Right lobe of liver (tissue), 6 donors: Measurements from ENCODE around the gene ANKS1B. TPM values are rescaled to one million over a fixed set of nuclear protein-coding genes. Genes with fewer than 3 reads are reported as not detected.

ENCODE experiments used
- ATAC-seq, 4 donors: fragments of 200-7000 bp; cut with Tn5 transposase; one replicate each; pipeline ENCODE4 v1.9.1; 2020; ENCODE audit warnings: mild to moderate bottlenecking in 4 of 4, moderate library complexity in 4 of 4
- DNase-seq, 3 donors: peaks; one replicate each; pipeline ENCODE4 v3.0.0-alpha.2; 2020
- H3K27ac ChIP-seq, 3 donors: fragments of 200-600 bp; one replicate each; pipeline ENCODE4 v1.8.0; 2022
- H3K27me3 ChIP-seq, 2 donors: fragments of 200-600 bp; one replicate each; pipeline ENCODE4 v1.8.0; 2022
- H3K36me3 ChIP-seq, 4 donors: fragments of 200-600 bp; sonication (generic) in 1 of 4; one replicate each; pipeline versions ENCODE4 v1.5.1 to v1.8.0; 2017 to 2022; ENCODE audit warnings: control low read depth in 1 of 4
- H3K4me1 ChIP-seq, 4 donors: fragments of 200-600 bp; sonication (generic) in 1 of 4; one replicate each; pipeline versions ENCODE4 v1.5.1 to v1.8.0; 2017 to 2022; ENCODE audit warnings: control low read depth in 1 of 4
- H3K4me3 ChIP-seq, 3 donors: fragments of 200-600 bp; one replicate each; pipeline ENCODE4 v1.8.0; 2022
- H3K9me3 ChIP-seq, 4 donors: fragments of 200-600 bp; sonication (generic) in 1 of 4; one replicate each; pipeline versions ENCODE4 v1.5.1 to v1.8.0; 2017 to 2022; ENCODE audit warnings: control low read depth in 1 of 4
- POLR2A ChIP-seq: fragments of 450-650 bp; IDR thresholded peaks from one replicate; pipeline ENCODE4 v1.6.1; 2017; ENCODE audit warnings: antibody characterized with exemption, mild to moderate bottlenecking
- WGBS: methylation state at CpG from one replicate; pipeline ENCODE4 v1.1.6; 2018; ENCODE audit warnings: low coverage, low lambda C conversion rate; ENCODE audit not compliant: insufficient coverage; ENCODE audit errors: missing lambda C conversion rate; 5-methylcytosine and 5-hydroxymethylcytosine counted together
- intact Hi-C, 2 donors: fragments of 100-400 bp; cut with DNase I; formaldehyde crosslinking; loops; one replicate each; pipeline versions ENCODE4 v1.11.2 to v1.14.1; 2022
- total RNA-seq, 6 experiments: library from RNA; depleted of rRNA in 2 of 6; stranded (reverse); fragments of >200 nt in 2 of 6; fragmentation: NEBNext Ultra II Directional in 3 of 6; extraction: Animal tissue kit (Norgen Biotek cat#: 25700) in 3 of 6; gene quantifications; one replicate each; pipeline versions ENCODE4 v1.1.0 to v1.2.4, GENCODE V29; 2016 to 2023
- TF ChIP-seq, protein P1 (sequence below), 4 donors: fragments of 200-600 bp in 3 of 4; fragments of 450-650 bp in 1 of 4; IDR thresholded peaks; one replicate each; pipeline versions ENCODE4 v1.5.1 to v1.8.0; 2016 to 2022; ENCODE audit warnings: antibody characterized with exemption in 4 of 4, mild to moderate bottlenecking in 2 of 4
- donor health status: DM: no; HTN: yes; CAD: no.
- donor health status: DM: no; HTN: no; CAD: no.
- donor health status: DM: no; HTN: no; CAD: no.
- donor health status: DM: no; HTN: yes; CAD: no.
- donor health status: DM: no; HTN: yes; CAD: no.

ANKS1B gene
- total RNA-seq, 6 experiments from 2014 or later, result 0.17 to 1.9 (median 0.44) TPM; not detected in 1

DNA sequence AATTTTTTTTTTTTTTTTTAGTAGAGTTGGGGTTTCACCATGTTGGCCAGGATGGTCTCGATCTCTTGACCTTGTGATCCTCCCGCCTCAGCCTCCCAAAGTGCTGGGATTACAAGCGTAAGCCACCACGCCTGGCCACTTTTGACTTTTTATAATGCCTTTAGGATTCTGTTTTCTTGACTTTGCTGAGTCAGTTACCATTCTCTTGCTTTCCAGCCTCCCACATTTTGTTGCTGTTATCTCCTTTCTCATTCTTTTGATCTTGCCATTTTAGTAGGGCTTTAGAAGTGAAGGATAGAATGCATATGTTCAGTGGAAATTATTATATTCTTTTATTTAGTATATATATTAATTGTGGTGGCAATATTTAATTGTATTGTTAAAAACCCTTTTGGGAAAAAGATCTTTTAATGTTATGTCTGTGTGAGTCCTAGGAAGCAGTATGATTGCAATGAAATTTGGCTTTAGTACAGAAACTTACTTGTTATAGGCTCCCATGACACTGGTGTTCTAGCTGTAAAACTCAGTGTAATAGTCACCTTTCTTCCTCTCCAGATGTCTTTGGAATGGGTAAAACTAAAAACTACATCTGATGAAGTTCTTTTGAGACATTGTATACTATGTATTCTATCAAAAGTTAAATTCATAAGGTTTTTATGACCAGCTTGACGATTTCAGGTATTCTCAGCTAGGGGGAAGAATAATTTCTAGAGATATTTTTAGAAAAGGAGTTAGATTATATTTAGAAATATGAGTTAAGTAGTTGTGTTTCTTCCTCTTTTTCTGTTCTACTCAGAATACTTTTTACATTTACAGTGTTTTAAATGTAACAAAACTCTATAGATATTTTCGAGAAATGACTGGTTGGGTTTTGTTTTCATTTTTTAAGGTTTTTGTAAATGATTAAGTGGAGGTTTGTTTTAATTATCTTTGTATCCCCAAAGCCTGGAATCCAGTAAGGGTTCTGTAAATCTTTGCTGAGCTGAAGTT is 1264.9 kb downstream of the ANKS1B start:
- H3K4me3 ChIP-seq, result no peak overlapping the region

DNA sequence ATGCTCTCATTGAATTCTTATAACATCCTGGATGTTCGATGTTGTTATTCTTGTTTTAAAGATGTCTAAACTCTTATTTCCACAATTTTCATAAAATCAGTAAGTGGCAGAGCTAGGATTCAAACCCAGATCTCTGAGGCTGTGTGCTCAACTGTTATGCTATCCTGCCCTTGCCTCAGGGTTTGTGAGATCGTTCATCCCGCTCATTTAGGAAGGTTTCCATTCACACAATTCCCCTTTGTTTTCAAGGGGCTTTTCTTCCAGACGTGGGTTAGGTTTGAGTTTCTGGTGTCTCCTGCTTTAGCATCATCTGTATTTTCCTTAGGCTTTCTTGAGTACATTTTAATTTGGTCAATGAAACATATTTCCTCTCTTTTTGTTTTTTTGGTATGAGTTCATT is 1270.3 kb downstream of the ANKS1B start:
- no peaks in the 10 kb centered on the region for H3K4me1 ChIP-seq
- H3K9me3 ChIP-seq, result no peaks in the 10 kb centered on the region
- ATAC-seq (no peak), DNase-seq (no peak)
- H3K36me3 ChIP-seq, result peaks cover 0 to 10% (median 1%) of the 10 kb centered on the region in 4 donors
- TF ChIP-seq, protein P1, sequence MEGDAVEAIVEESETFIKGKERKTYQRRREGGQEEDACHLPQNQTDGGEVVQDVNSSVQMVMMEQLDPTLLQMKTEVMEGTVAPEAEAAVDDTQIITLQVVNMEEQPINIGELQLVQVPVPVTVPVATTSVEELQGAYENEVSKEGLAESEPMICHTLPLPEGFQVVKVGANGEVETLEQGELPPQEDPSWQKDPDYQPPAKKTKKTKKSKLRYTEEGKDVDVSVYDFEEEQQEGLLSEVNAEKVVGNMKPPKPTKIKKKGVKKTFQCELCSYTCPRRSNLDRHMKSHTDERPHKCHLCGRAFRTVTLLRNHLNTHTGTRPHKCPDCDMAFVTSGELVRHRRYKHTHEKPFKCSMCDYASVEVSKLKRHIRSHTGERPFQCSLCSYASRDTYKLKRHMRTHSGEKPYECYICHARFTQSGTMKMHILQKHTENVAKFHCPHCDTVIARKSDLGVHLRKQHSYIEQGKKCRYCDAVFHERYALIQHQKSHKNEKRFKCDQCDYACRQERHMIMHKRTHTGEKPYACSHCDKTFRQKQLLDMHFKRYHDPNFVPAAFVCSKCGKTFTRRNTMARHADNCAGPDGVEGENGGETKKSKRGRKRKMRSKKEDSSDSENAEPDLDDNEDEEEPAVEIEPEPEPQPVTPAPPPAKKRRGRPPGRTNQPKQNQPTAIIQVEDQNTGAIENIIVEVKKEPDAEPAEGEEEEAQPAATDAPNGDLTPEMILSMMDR (IDR thresholded peaks at IDR 0.05), result no peak
- TF ChIP-seq POLR2A, result no peak
- H3K27me3 ChIP-seq, result no peaks in the 10 kb centered on the region
- intact Hi-C loops, result no loop called here
- H3K4me3 ChIP-seq, result no peak overlapping the region
- no peak overlapping the region for H3K27ac ChIP-seq
- WGBS, result 84% methylated on average over 4 of the region's 4 CpGs

More for the DNA sequence above, 1264.9 kb downstream of the ANKS1B start:
- 90% methylated on average over 5 of the region's 6 CpGs for WGBS
- H3K4me1 ChIP-seq, result no peaks in the 10 kb centered on the region
- no peak for DNase-seq
- TF ChIP-seq, protein P1 (IDR thresholded peaks at IDR 0.05), result no peak
- no peak for TF ChIP-seq POLR2A
- intact Hi-C loops, result no loop called here
- H3K9me3 ChIP-seq, result no peaks in the 10 kb centered on the region
- H3K27me3 ChIP-seq, result no peaks in the 10 kb centered on the region
- no peak overlapping the region for H3K27ac ChIP-seq
- ATAC-seq, result no peak
- peaks cover 0 to 13% (median 1%) of the 10 kb centered on the region in 4 donors for H3K36me3 ChIP-seq

DNA sequence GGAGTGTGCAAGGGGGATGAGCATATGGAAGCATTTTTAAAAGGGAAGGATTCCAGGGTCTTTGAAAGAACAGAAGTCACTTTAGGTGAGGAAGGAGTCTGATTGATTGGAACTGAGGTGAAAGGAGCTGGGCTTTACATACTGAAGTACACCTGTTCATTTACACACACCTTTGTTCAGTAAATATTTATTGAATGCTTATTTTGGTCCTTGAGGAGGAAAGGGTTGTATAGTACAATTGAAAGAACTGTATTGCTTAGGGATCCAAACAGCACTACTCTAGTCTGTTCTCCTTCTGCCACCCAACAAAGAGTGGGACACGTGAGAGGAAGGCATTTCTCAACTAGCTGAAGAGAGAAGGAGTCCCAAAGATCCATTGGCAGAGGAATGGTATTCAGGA is 1275.7 kb downstream of the ANKS1B start:
- WGBS, result 100% methylated on average over 1 of the region's 1 CpG
- ATAC-seq (no peak), DNase-seq (no peak)
- intact Hi-C loops, result no loop called here
- no peak overlapping the region for H3K4me3 ChIP-seq
- TF ChIP-seq POLR2A, result no peak
- TF ChIP-seq, protein P1 (IDR thresholded peaks at IDR 0.05), result no peak
- H3K4me1 ChIP-seq, result no peaks in the 10 kb centered on the region
- H3K27me3 ChIP-seq, result no peaks in the 10 kb centered on the region
- H3K27ac ChIP-seq, result no peak overlapping the region
- H3K36me3 ChIP-seq, result peaks cover 0 to 14% (median 0%) of the 10 kb centered on the region in 4 donors
- no peaks in the 10 kb centered on the region for H3K9me3 ChIP-seq

DNA sequence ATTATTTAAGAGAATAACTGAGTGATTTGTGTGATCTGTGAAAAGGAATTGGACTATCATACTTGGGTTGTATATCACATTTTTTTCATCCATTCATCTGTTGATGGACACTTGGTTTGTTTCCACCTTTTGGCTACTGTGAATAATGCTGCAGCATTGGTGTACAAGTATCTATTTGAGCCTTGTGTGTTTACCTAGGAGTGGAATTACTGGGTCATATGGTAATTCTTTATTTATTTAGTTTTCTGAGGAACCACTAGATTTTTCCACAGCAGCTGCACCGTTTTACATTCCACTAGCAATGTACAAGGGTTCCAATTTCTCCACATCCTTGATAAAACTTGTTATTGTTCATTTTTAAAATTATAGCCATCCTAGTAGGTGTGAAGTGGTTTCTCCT is 1283.6 kb downstream of the ANKS1B start:
- Histone ChIP-seq H3K4me1 (peaks cover 0 to 7% (median 0%) of the 10 kb centered on the region in 4 donors), H3K36me3 (no peaks in the 10 kb centered on the region)
- intact Hi-C loops, result no loop called here

More for the DNA sequence above, 1283.6 kb downstream of the ANKS1B start:
- TF ChIP-seq, protein P1 (IDR thresholded peaks at IDR 0.05), result no peak
- no peak for TF ChIP-seq POLR2A
- H3K27me3 ChIP-seq, result no peaks in the 10 kb centered on the region
- H3K27ac ChIP-seq, result no peak overlapping the region
- ATAC-seq (no peak), DNase-seq (no peak)
- 8% methylated on average over 1 of the region's 1 CpG for WGBS
- no peak overlapping the region for H3K4me3 ChIP-seq
- no peaks in the 10 kb centered on the region for H3K9me3 ChIP-seq
